ENCODE data around the gene EIPR1.

The EIPR1 gene

GRCh38 chr2:3264010-3264744 lies 113.4 kb downstream of the EIPR1 start:
- DNase-seq = no peak

GRCh38 chr2:3263487-3263886 lies 114.1 kb downstream of the EIPR1 start:
- no peak for DNase-seq

- DNase-seq = no peak
These were observed 114.9 kb downstream of the EIPR1 start for GRCh38 chr2:3262437-3263388.

DNA sequence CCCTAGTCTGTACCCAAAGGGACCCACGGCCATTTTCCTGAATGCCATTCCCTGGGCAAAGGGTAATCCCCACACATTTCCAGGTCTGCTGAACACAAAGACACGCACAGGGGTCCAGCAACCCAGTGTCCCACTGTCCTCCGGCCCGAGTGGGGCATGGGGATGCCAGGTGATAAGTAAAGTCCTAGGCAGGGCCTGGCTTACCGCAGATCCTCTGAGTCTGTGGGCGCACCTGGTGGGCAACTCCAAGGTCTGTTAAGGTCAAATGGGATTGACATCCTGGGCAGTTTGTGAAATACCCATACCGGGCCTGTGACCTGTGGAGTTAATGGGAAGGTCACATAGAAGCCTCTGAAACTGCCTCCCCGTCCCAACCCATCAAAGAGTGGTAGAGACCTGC lies 116.1 kb downstream of the EIPR1 start:
- no peak for DNase-seq

GRCh38 chr2:3260959-3261358 lies 116.7 kb downstream of the EIPR1 start:
- no peak for DNase-seq

DNA sequence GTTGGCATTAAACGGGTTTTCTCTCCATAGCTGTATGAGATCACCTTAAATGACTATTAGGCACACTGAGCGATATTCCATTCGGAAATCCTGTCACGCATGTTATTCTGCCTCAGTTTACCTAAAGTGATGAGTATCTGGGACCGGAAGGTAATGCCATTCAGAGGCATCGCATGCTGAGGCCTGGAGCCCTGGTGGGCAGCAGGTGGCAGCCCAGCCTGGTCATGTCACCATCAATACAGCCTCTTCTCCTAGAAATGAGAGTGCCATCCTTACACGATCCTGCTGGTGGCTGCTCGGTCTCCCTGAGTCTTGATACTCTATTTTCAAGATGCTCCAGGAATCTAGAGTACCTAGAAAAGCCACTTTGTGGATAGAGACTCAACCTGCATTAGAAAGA lies 119.8 kb downstream of the EIPR1 start:
- no peak for DNase-seq

DNA sequence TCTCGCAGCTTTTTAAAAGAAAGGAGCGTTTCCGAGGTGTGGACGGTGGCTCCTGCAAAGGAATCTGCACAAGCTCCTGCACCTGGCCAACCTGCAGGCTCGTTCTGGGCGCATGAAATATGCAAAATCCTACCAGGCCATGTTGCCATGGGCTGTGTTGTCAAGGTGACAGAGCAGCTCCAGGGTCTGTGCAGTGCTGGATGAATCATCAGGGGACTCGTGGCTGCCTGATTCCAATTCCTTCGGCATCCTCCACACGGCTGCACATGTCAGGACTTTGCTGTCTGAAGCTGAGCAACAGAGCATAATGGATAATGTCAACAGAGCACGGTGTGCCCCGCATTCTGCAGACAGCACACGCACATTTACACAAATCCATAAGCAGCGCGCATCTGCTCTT lies 120.5 kb downstream of the EIPR1 start:
- no peak for DNase-seq

- no peak for DNase-seq
These were observed 121.0 kb downstream of the EIPR1 start for GRCh38 chr2:3256605-3257004.

GRCh38 chr2:3256157-3256556 lies 121.5 kb downstream of the EIPR1 start:
- DNase-seq = no peak

- DNase-seq = no peak
These were observed 123.1 kb downstream of the EIPR1 start for GRCh38 chr2:3254442-3254941.

DNA sequence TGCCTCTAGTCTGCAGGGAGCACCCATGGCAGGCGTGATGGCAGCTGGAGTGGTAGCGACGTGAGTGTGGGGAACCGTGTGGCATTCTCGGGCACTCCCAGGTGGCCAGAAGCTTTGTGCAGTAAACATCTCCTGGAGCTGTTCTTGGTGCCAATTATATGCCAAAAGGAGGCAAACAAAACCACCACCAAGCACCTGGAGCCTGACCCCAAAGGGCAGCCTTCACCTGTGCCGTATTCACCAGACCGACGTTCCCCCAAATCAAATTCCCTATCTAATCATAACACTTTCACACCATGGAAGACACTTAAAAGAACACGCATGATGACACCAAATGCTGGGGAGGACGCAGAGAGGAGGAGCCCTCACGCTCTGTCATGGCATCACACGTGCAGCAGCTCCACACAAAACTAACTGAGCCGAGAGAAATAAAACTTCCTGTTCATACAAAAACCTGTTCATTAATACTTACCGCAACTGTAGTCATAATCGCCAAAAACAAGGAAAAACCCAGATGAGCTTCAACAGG lies 123.6 kb downstream of the EIPR1 start:
- DNase-seq = no peak

- DNase-seq = no peak
These were observed 125.7 kb downstream of the EIPR1 start for GRCh38 chr2:3251946-3252345.

- DNase-seq = no peak
These were observed 128.1 kb downstream of the EIPR1 start for GRCh38 chr2:3249476-3249962.

- DNase-seq = no peak
These were observed 128.7 kb downstream of the EIPR1 start for GRCh38 chr2:3248754-3249475.

DNA sequence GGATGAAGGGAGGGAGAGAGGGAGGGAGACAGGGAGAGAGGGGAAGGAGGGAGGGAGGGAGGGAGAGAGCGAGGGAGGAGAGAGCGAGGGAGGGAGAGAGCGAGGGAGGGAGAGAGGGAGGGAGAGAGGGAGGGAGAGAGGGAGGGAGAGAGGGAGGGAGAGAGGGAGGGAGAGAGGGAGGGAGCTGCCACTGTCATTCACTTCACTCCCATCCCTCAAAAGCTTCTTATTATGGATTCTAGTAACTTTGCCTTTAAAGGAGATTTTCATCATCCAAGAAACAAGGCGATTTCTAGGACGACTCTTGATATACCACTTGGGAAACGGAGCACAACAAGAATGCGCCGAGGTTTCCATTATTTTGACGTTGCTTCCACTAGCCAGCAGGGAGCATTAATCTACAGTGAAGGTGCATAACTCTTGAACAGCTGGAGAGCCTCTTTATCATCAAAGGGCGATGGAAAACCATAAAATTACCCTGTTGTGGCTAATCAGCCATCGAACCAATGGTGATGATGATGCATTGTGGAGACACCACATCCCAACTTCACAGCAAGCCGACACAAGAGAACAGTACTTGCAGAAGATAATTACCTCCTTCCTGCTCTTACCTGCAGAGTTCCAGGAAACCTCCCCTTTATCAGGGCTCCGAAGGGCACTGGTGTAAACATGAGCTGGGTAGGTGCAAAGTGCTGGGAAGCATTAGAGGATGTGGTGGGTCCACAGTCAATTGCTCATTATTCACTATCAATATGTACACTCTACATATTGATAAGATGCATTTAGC lies 130.5 kb downstream of the EIPR1 start:
- no peak for DNase-seq

DNA sequence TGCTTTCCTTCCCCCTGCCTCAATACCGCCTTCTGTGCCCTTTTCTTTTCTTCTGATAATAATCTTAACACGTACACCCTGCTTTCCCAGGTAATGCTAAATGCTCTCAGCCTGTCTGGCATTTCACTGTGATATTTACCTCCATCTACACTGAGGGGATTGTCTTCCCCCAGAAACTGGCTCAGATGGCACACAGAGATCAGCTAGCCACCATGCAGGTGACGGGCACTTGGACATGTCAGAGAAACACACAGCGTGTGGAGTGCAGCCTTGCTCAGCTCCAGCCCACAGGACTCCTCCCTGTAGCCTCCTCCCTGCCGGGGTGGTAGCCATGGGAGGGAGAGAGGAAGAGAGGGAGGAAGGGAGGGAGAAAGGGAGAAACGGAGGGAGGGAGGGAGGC lies 131.2 kb downstream of the EIPR1 start:
- no peak for DNase-seq

DNA sequence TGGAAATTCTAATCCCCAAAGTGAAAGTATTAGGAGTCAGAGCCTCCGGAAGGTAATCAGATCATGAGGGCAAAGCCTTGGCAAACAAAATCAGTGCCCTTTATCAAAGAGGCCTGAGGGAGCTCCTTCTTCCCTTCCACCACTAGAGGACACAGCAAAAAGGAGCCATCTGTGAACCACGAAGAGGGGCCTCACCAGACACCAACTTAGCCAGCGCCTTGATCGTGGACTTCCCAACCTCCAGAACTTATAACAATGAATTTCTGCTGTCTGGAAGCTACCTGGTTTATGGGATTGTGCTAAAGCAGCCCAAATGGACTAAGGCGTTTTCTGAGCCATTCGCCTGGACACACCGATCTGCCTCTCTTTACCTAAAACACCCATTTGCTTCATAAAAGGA lies 133.1 kb downstream of the EIPR1 start:
- DNase-seq = no peak

DNA sequence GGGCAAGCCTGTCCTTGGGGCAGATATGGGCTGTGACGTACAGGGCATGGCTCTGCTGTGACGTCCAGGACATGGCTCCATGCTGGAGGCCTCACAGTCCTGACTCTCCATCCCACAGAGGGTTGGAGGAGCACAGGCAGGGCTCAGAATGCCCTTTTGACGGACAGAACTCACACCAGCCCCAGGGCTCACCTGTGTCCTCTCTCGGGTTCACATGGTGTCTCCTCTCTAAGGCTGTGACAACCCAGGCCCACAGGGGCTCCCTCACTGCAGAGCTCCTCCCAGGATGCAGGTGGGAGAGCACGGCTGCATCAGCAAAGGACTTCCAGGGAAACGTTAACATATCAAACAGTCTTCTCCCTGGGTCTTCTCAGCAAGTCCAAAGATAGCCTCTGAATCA lies 133.8 kb downstream of the EIPR1 start:
- DNase-seq = no peak

DNA sequence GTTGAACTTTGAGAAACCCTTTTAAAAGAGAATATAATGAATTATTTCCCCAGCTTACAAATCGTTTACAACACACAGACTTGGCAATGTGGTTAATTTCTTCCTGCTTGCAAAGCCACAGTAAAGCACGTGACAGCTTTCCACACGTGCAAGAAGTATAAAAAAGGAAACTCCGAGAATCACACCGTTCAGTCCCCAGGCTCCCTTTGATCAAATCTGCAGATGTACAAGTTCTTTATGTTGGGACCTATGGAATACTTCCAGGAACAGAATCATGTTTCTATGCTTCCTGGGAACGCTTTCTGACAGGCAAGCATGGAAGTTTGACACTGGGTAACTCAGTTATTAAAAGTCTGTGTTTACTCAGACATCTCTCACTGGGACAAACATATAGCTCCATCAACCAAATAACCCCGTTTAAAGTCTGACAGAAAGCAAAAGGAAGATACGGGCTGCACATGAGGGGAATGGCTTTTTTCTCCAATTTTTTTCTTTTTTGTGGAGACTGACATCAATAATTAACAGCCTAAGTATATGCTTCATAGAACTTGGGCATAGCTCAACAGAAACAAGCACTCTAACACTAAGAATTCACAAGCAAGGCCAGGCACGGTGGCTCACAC lies 134.8 kb downstream of the EIPR1 start:
- no peak for DNase-seq

- DNase-seq = no peak
These were observed 135.5 kb downstream of the EIPR1 start for GRCh38 chr2:3241971-3242746.
